Posterior vena cava (tissue), 2 donors: Measurements from ENCODE around the gene UBE2Q2. TPM values are rescaled to one million over a fixed set of nuclear protein-coding genes. Genes with fewer than 3 reads are reported as not detected.

Source experiments
- DNase-seq: peaks from one replicate; pipeline ENCODE4 v3.0.0-alpha.2; 2020; ENCODE audit warnings: low spot score
- intact Hi-C, 2 donors: fragments of 100-400 bp; cut with DNase I; formaldehyde crosslinking; loops; one replicate each; pipeline versions ENCODE4 v1.14.1 to v1.14.2; 2022 to 2023
- total RNA-seq, 2 donors: library from RNA; stranded (reverse); fragmentation: NEBNext Ultra II Directional; extraction: Animal tissue kit (Norgen Biotek cat#: 25700); gene quantifications; one replicate each; pipeline ENCODE4 v1.2.1, GENCODE V29; 2021
- donor health status: DM: yes; HTN: yes; CAD: no.
- donor health status: DM: yes; HTN: yes; CAD: no.

The UBE2Q2 gene
- total RNA-seq, 2 donors from 2014 or later = 44.8 to 60.6 TPM

DNA sequence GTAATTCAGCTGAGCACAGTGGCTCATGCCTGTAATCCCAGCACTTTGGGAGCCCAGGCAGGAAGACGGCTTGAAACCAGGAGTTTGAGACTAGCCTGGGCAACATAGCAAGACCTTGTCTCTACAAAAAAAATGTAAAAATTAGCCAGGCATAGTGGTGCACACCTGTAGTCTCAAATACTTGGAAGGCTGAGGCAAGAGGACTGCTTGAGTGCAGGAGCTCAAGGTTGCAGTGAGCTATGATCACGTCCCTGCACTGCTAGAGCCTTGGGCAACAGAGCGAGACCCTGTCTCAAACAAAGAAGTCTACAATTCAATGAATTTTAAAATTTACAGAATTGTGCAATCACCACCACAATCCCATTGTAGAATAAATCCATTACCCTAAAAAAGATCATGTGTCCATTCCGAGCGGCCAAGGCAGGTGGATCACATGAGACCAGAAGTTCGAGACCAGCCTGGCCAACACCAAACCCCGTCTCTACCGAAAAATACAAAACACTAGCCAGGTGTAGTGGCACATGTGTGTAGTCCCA is 105.6 kb downstream of the UBE2Q2 start:
- intact Hi-C loops = no loop called here
- no peak for DNase-seq

Other genes with a start within 250 kb of the UBE2Q2 start
- gene SNUPN, start 217.7 kb upstream of the UBE2Q2 start, total RNA-seq = 10 to 100 TPM; 17.2 to 22.5 TPM
- 10 to 100 TPM; 29.0 to 34.1 TPM for gene IMP3, start 203.2 kb upstream of the UBE2Q2 start, total RNA-seq
- 10 to 100 TPM; 23.8 to 30.9 TPM for gene SNX33, start 195.5 kb upstream of the UBE2Q2 start, total RNA-seq
- gene CSPG4, start 130.6 kb upstream of the UBE2Q2 start, total RNA-seq = 100 to 1,000 TPM in 1 of 2 donors, 10 to 100 TPM in 1; 90.4 to 134 TPM
- gene FBXO22, start 60.4 kb downstream of the UBE2Q2 start, total RNA-seq = 10 to 100 TPM; 15.3 to 21.0 TPM
- gene NRG4, start 169.0 kb downstream of the UBE2Q2 start, total RNA-seq = not detected
- under 1 TPM in 1 of 2 donors, not detected in 1; 0.28 TPM for gene TMEM266, start 216.5 kb downstream of the UBE2Q2 start, total RNA-seq